ENCODE results near the gene SYT5.

SYT5 gene

DNA sequence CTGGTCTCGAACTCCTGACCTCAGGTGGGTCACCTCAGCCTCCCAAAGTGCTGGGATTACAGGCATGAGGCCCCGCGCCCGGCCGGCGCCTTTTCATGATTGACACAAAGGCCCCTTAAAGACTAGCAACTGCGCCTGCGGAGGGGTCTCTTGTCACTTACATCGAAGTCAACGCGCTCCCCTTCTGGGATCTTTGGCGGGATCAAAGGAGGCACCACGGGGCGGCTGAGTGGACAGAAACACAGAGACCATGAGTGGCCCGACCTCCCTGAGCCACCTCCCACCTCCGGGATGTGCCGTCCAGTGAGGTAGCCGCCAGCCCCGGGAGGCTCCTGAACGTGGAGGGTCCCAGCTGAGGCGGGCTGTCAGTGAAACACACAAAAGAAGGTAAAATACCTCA, 38.4 kb downstream of the SYT5 start:
- no peak overlapping the region for H3K4me3 ChIP-seq (ENCODE audit: low read depth, low read length)
- no peak for DNase-seq (ENCODE audit: low read depth)
- TF ChIP-seq CTCF (conservative IDR thresholded peaks at IDR 0.05; ENCODE audit: low read depth, low read length) = no peak

GRCh38 chr19:55137915-55138314, 42.2 kb downstream of the SYT5 start:
- no peak for TF ChIP-seq CTCF (conservative IDR thresholded peaks at IDR 0.05; ENCODE audit: low read depth, low read length)
- DNase-seq (ENCODE audit: low read depth) = no peak

GRCh38 chr19:55136399-55137102, 43.5 kb downstream of the SYT5 start:
- no peak overlapping the region for H3K4me3 ChIP-seq (ENCODE audit: low read depth, low read length)
- DNase-seq (ENCODE audit: low read depth) = no peak
- TF ChIP-seq CTCF (conservative IDR thresholded peaks at IDR 0.05; ENCODE audit: low read depth, low read length) = no peak

More at GRCh38 chr19:55137915-55138314, 42.2 kb downstream of the SYT5 start:
- no peak overlapping the region for H3K4me3 ChIP-seq (ENCODE audit: low read depth, low read length)

DNA sequence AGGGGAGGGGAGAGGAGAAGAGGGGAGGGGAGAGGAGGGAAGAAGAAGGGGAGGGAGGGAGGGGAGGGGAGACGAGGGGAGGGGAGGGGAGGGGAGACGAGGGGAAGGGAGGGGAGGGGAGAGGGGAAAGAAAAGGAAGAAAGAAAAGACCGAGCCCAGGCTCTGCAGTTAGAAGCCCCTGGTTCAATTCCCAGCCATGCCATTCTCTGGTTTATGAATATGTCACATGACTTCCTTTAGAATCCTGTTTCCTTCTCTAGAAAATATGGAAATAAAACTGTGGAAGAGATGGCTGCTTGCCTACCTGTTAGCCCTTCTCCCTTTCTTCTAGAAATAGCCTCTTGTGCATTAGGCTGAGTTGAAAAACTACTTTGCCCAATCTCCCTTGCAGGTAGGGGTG, 45.4 kb downstream of the SYT5 start:
- no peak for TF ChIP-seq CTCF (conservative IDR thresholded peaks at IDR 0.05; ENCODE audit: low read depth, low read length)
- DNase-seq (ENCODE audit: low read depth) = no peak
- no peak overlapping the region for H3K4me3 ChIP-seq (ENCODE audit: low read depth, low read length)

DNA sequence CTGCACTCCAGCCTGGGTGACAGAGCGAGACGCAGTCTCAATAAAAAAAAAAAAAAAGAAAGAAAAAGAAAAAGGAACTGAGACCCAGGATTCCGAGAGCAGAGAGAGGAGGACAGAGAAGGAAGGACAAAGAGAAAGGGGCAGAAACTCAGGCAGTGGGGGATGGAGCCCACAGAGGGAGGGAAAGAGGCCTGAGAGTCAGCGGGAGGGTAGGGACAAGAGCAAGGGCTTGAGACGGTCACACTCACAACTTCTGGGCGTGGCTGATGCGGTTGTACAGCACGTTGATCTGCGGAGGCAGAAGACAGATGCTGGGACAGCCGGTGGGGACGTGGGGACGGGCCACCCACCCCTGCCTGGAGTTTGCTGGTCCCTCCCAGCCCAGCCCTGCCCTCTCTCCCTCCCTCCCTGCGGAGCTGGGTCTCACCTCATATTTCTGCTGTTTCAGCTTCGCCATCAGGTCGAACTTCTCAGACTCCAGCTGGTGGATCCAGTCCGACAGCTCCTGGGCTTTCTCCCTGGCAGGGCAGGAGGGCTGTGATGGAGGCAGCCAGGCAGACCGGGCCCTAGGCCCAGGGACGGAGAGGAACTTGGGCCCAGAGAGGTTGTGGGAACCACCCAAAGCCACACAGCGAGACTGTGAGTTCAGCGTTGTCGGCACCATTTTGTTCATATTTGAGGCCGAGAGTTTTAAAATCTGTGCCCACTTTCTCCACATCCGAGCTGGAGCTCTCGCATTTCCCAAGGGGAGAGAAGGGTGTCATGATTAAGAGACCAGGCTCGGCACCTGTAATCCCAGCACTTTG, 46.2 kb downstream of the SYT5 start:
- TF ChIP-seq CTCF (conservative IDR thresholded peaks at IDR 0.05; ENCODE audit: low read depth, low read length) = no peak
- no peak for DNase-seq (ENCODE audit: low read depth)
- H3K4me3 ChIP-seq (ENCODE audit: low read depth, low read length) = no peak overlapping the region

- TF ChIP-seq CTCF (conservative IDR thresholded peaks at IDR 0.05; ENCODE audit: low read depth, low read length) = peak; percentile 40
- H3K4me3 ChIP-seq (ENCODE audit: low read depth, low read length) = no peak overlapping the region
- no peak for DNase-seq (ENCODE audit: low read depth)
These were observed 47.5 kb downstream of the SYT5 start for GRCh38 chr19:55132453-55133129.
